ENCODE data around the gene MIA3.

Gene MIA3

DNA sequence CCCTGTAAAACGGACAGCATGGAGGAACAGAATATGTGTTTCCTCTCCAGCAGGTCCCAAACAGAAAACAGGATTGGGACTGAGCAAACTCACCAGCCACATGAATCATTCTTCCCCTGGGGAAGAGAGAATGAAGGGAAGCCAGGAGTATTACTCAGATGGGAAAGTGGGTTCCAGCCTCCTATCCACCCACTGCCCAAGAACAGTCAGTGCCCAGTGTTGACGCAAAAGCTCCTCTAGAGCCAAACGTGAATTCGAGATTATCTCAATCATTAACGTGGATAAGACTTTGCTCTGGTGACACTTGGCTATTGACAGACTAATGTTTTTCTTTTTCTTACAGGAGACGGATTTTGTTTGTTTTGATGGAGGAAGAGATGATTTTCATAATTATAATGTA, 9.3 kb downstream of the MIA3 start:
- H3K9ac ChIP-seq (ENCODE audit: low read depth, low read length, poor library complexity), result no peak overlapping the region
- no peak overlapping the region for H3K4ac ChIP-seq (ENCODE audit: low read length)
- no peak overlapping the region for H4K8ac ChIP-seq (ENCODE audit: low read depth, low read length)
- peaks cover 24 to 97% of the 10 kb centered on the region in 2 donors for H3K36me3 ChIP-seq (replicated peaks in 1 of 2; ENCODE audit: control insufficient read depth in 2 of 2, insufficient read depth in 2 of 2, low read length in 2 of 2)
- no peaks in the 10 kb centered on the region for H3K9me3 ChIP-seq (replicated peaks in 1 of 2; ENCODE audit: control insufficient read depth in 2 of 2, insufficient read depth in 1 of 2, low read depth in 1 of 2, low read length in 2 of 2)
- H3K79me1 ChIP-seq (ENCODE audit: low read depth, low read length), result no peaks in the 10 kb centered on the region
- no peak for DNase-seq (ENCODE audit: low spot score)
- H2AFZ ChIP-seq (ENCODE audit: low read length), result no peak overlapping the region
- H3K4me2 ChIP-seq (ENCODE audit: insufficient read depth, low read length, poor library complexity, severe bottlenecking), result no peak overlapping the region
- no peak overlapping the region for H3K23ac ChIP-seq (ENCODE audit: low read depth, low read length, poor library complexity)
- no peaks in the 10 kb centered on the region for H3K27me3 ChIP-seq (ENCODE audit: control insufficient read depth in 3 of 3, insufficient read depth in 3 of 3, low read depth in 1 of 3, low read length in 3 of 3)
- H3K4me3 ChIP-seq (ENCODE audit: low read length in 2 of 2), result no peak overlapping the region
- no peak overlapping the region for H2BK5ac ChIP-seq (ENCODE audit: low read length)
- no peak overlapping the region for H2BK120ac ChIP-seq (ENCODE audit: low read depth, low read length)
- no peaks in the 10 kb centered on the region for H3K4me1 ChIP-seq (ENCODE audit: control insufficient read depth in 2 of 2, insufficient read depth in 1 of 2, low read depth in 1 of 2, low read length in 2 of 2)
- H3K14ac ChIP-seq (ENCODE audit: low read length), result no peak overlapping the region
- 100% methylated on average over 1 of the region's 6 CpGs; no CpG with 5 or more reads in 1 of the 2 donors for WGBS, 2 donors (ENCODE audit: extremely low coverage in 2 of 2, insufficient read length in 2 of 2, insufficient replicate concordance in 1 of 2)
- H2AK5ac ChIP-seq (ENCODE audit: low read depth, low read length), result no peak overlapping the region
- no peak overlapping the region for H3K27ac ChIP-seq (replicated peaks; ENCODE audit: low read length)
- H4K91ac ChIP-seq (ENCODE audit: low read depth, low read length, poor library complexity), result no peak overlapping the region
- no peak overlapping the region for H3K18ac ChIP-seq (ENCODE audit: low read length)
- no peak overlapping the region for H2BK12ac ChIP-seq (ENCODE audit: low read length)
- no peak overlapping the region for H2BK15ac ChIP-seq (ENCODE audit: low read length)

DNA sequence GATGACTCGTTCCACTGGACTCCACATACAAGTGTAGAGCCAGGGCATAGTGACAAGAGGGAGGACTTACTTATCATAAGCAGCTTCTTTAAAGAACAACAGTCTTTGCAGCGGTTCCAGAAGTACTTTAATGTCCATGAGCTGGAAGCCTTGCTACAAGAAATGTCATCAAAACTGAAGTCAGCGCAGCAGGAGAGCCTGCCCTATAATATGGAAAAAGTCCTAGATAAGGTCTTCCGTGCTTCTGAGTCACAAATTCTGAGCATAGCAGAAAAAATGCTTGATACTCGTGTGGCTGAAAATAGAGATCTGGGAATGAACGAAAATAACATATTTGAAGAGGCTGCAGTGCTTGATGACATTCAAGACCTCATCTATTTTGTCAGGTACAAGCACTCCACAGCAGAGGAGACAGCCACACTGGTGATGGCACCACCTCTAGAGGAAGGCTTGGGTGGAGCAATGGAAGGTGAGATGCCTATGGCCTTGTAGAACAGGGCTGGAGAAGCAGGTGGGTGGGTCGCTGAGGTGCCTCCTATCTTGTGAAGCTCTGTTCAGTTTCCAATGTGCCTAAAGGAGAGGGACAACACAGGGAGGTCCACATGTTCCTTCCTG, 12.1 kb downstream of the MIA3 start:
- no peaks in the 10 kb centered on the region for H3K9me3 ChIP-seq (replicated peaks in 1 of 2; ENCODE audit: control insufficient read depth in 2 of 2, insufficient read depth in 1 of 2, low read depth in 1 of 2, low read length in 2 of 2)
- H3K4ac ChIP-seq (ENCODE audit: low read length), result no peak overlapping the region
- no peak overlapping the region for H3K4me2 ChIP-seq (ENCODE audit: insufficient read depth, low read length, poor library complexity, severe bottlenecking)
- H3K27me3 ChIP-seq (ENCODE audit: control insufficient read depth in 3 of 3, insufficient read depth in 3 of 3, low read depth in 1 of 3, low read length in 3 of 3), result no peaks in the 10 kb centered on the region
- H4K8ac ChIP-seq (ENCODE audit: low read depth, low read length), result no peak overlapping the region
- no peak overlapping the region for H3K23ac ChIP-seq (ENCODE audit: low read depth, low read length, poor library complexity)
- WGBS, 2 donors (ENCODE audit: extremely low coverage in 2 of 2, insufficient read length in 2 of 2, insufficient replicate concordance in 1 of 2), result no CpG with 5 or more reads among the region's 7 CpGs
- H2AFZ ChIP-seq (ENCODE audit: low read length), result no peak overlapping the region
- H3K14ac ChIP-seq (ENCODE audit: low read length), result no peak overlapping the region
- no peak overlapping the region for H3K18ac ChIP-seq (ENCODE audit: low read length)
- no peak overlapping the region for H2AK5ac ChIP-seq (ENCODE audit: low read depth, low read length)
- DNase-seq (ENCODE audit: low spot score), result no peak
- H4K91ac ChIP-seq (ENCODE audit: low read depth, low read length, poor library complexity), result no peak overlapping the region
- H3K79me1 ChIP-seq (ENCODE audit: low read depth, low read length), result no peaks in the 10 kb centered on the region
- H2BK5ac ChIP-seq (ENCODE audit: low read length), result no peak overlapping the region
- no peak overlapping the region for H3K9ac ChIP-seq (ENCODE audit: low read depth, low read length, poor library complexity)
- H3K4me3 ChIP-seq (ENCODE audit: low read length in 2 of 2), result no peak overlapping the region
- no peak overlapping the region for H2BK15ac ChIP-seq (ENCODE audit: low read length)
- no peak overlapping the region for H3K27ac ChIP-seq (replicated peaks; ENCODE audit: low read length)
- no peak overlapping the region for H2BK120ac ChIP-seq (ENCODE audit: low read depth, low read length)
- H2BK12ac ChIP-seq (ENCODE audit: low read length), result no peak overlapping the region
- H3K4me1 ChIP-seq (ENCODE audit: control insufficient read depth in 2 of 2, insufficient read depth in 1 of 2, low read depth in 1 of 2, low read length in 2 of 2), result no peaks in the 10 kb centered on the region
- H3K36me3 ChIP-seq (replicated peaks in 1 of 2; ENCODE audit: control insufficient read depth in 2 of 2, insufficient read depth in 2 of 2, low read length in 2 of 2), result peaks cover 21 to 96% of the 10 kb centered on the region in 2 donors

DNA sequence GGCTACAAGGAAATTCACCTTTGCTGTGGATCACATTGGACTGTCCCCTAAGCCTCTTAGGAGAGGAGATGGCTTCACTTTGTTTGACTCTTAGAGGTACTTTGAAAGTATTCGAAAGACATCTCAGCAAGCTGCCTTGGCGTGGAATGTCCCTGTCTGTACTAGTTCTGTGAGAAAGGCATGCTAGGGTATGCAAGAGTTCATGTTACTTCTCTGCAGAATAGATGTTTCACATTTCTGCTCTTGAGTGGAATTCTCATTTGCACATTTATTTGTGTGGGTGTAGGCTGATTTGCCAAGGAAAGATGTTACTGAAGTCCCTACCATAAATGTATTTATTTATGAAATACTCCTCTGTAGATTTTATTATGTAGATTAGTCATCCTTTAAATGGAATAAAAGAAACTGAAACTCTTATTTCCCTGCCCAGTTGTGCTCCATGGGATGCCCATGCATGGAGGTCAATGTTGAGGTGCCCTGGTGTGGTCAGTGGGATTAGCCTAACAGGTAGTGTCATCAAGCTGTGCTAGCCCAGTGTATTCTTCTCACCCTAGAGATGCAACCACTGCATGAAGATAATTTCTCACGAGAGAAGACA, 13.8 kb downstream of the MIA3 start:
- H2BK5ac ChIP-seq (ENCODE audit: low read length), result no peak overlapping the region
- no peaks in the 10 kb centered on the region for H3K27me3 ChIP-seq (ENCODE audit: control insufficient read depth in 3 of 3, insufficient read depth in 3 of 3, low read depth in 1 of 3, low read length in 3 of 3)
- DNase-seq (ENCODE audit: low spot score), result no peak
- no peak overlapping the region for H2BK120ac ChIP-seq (ENCODE audit: low read depth, low read length)
- H3K36me3 ChIP-seq (replicated peaks in 1 of 2; ENCODE audit: control insufficient read depth in 2 of 2, insufficient read depth in 2 of 2, low read length in 2 of 2), result peaks cover 24 to 95% of the 10 kb centered on the region in 2 donors
- no peak overlapping the region for H2BK12ac ChIP-seq (ENCODE audit: low read length)
- H2AFZ ChIP-seq (ENCODE audit: low read length), result no peak overlapping the region
- H3K4me2 ChIP-seq (ENCODE audit: insufficient read depth, low read length, poor library complexity, severe bottlenecking), result no peak overlapping the region
- H3K4me1 ChIP-seq (ENCODE audit: control insufficient read depth in 2 of 2, insufficient read depth in 1 of 2, low read depth in 1 of 2, low read length in 2 of 2), result no peaks in the 10 kb centered on the region
- no peak overlapping the region for H4K91ac ChIP-seq (ENCODE audit: low read depth, low read length, poor library complexity)
- no peak overlapping the region for H3K4ac ChIP-seq (ENCODE audit: low read length)
- no peak overlapping the region for H2AK5ac ChIP-seq (ENCODE audit: low read depth, low read length)
- H3K79me1 ChIP-seq (ENCODE audit: low read depth, low read length), result peaks cover 1% of the 10 kb centered on the region
- H4K8ac ChIP-seq (ENCODE audit: low read depth, low read length), result no peak overlapping the region
- H3K23ac ChIP-seq (ENCODE audit: low read depth, low read length, poor library complexity), result no peak overlapping the region
- no peak overlapping the region for H2BK15ac ChIP-seq (ENCODE audit: low read length)
- no peak overlapping the region for H3K4me3 ChIP-seq (ENCODE audit: low read length in 2 of 2)
- H3K14ac ChIP-seq (ENCODE audit: low read length), result no peak overlapping the region
- no peak overlapping the region for H3K18ac ChIP-seq (ENCODE audit: low read length)
- WGBS, 2 donors (ENCODE audit: extremely low coverage in 2 of 2, insufficient read length in 2 of 2, insufficient replicate concordance in 1 of 2), result no CpG with 5 or more reads among the region's 3 CpGs
- H3K9me3 ChIP-seq (replicated peaks in 1 of 2; ENCODE audit: control insufficient read depth in 2 of 2, insufficient read depth in 1 of 2, low read depth in 1 of 2, low read length in 2 of 2), result no peaks in the 10 kb centered on the region
- H3K9ac ChIP-seq (ENCODE audit: low read depth, low read length, poor library complexity), result no peak overlapping the region
- no peak overlapping the region for H3K27ac ChIP-seq (replicated peaks; ENCODE audit: low read length)

GRCh38 chr1:222632749-222633148, 14.9 kb downstream of the MIA3 start:
- no peak overlapping the region for H2BK15ac ChIP-seq (ENCODE audit: low read length)
- no peak overlapping the region for H3K9ac ChIP-seq (ENCODE audit: low read depth, low read length, poor library complexity)
- H3K79me1 ChIP-seq (ENCODE audit: low read depth, low read length), result peaks cover 1% of the 10 kb centered on the region
- no peak overlapping the region for H2AFZ ChIP-seq (ENCODE audit: low read length)
- H3K18ac ChIP-seq (ENCODE audit: low read length), result no peak overlapping the region
- H3K4me1 ChIP-seq (ENCODE audit: control insufficient read depth in 2 of 2, insufficient read depth in 1 of 2, low read depth in 1 of 2, low read length in 2 of 2), result no peaks in the 10 kb centered on the region
- H3K14ac ChIP-seq (ENCODE audit: low read length), result no peak overlapping the region
- no peak overlapping the region for H3K4ac ChIP-seq (ENCODE audit: low read length)
- no peak overlapping the region for H2BK12ac ChIP-seq (ENCODE audit: low read length)
- no peak overlapping the region for H3K27ac ChIP-seq (replicated peaks; ENCODE audit: low read length)
- H3K9me3 ChIP-seq (replicated peaks in 1 of 2; ENCODE audit: control insufficient read depth in 2 of 2, insufficient read depth in 1 of 2, low read depth in 1 of 2, low read length in 2 of 2), result no peaks in the 10 kb centered on the region
- peaks cover 20 to 93% of the 10 kb centered on the region in 2 donors for H3K36me3 ChIP-seq (replicated peaks in 1 of 2; ENCODE audit: control insufficient read depth in 2 of 2, insufficient read depth in 2 of 2, low read length in 2 of 2)
- no CpG with 5 or more reads among the region's 2 CpGs for WGBS, 2 donors (ENCODE audit: extremely low coverage in 2 of 2, insufficient read length in 2 of 2, insufficient replicate concordance in 1 of 2)
- no peak overlapping the region for H4K91ac ChIP-seq (ENCODE audit: low read depth, low read length, poor library complexity)
- no peaks in the 10 kb centered on the region for H3K27me3 ChIP-seq (ENCODE audit: control insufficient read depth in 3 of 3, insufficient read depth in 3 of 3, low read depth in 1 of 3, low read length in 3 of 3)
- H3K4me3 ChIP-seq (ENCODE audit: low read length in 2 of 2), result no peak overlapping the region
- no peak overlapping the region for H4K8ac ChIP-seq (ENCODE audit: low read depth, low read length)
- no peak overlapping the region for H2BK120ac ChIP-seq (ENCODE audit: low read depth, low read length)
- no peak overlapping the region for H2BK5ac ChIP-seq (ENCODE audit: low read length)
- no peak for DNase-seq (ENCODE audit: low spot score)
- H3K23ac ChIP-seq (ENCODE audit: low read depth, low read length, poor library complexity), result no peak overlapping the region
- H2AK5ac ChIP-seq (ENCODE audit: low read depth, low read length), result no peak overlapping the region
- no peak overlapping the region for H3K4me2 ChIP-seq (ENCODE audit: insufficient read depth, low read length, poor library complexity, severe bottlenecking)
